HAP-1 (cell line): ENCODE measurements around the gene GPR176.
A peak's percentile ranks its signal among the peaks of the same experiment; 100 is the strongest.

Source experiments
- DNase-seq, 2 experiments: peaks; one replicate each; pipeline ENCODE4 v3.0.0-alpha.2; 2016 to 2020; ENCODE audit warnings: low spot score in 2 of 2
- H3K27me3 ChIP-seq: fragments of 250-450 bp; sonication (Bioruptor Pico); 2 replicates; pipeline ENCODE4 v1.5.1; 2020; ENCODE audit warnings: low read depth, mild to moderate bottlenecking, moderate library complexity
- H3K36me3 ChIP-seq: fragments of 250-450 bp; sonication (Bioruptor Pico); replicated peaks from 2 replicates; pipeline ENCODE4 v1.5.1; 2020; ENCODE audit warnings: mild to moderate bottlenecking
- H3K4me1 ChIP-seq: fragments of 250-450 bp; sonication (Bioruptor Pico); 2 replicates; pipeline ENCODE4 v1.5.1; 2020; ENCODE audit warnings: mild to moderate bottlenecking
- H3K4me3 ChIP-seq: fragments of 250-450 bp; sonication (Bioruptor Pico); 2 replicates; pipeline ENCODE4 v1.5.1; 2020; ENCODE audit warnings: mild to moderate bottlenecking, moderate library complexity
- H3K9me3 ChIP-seq: fragments of 250-450 bp; sonication (Bioruptor Pico); 2 replicates; pipeline ENCODE4 v1.5.1; 2020; ENCODE audit warnings: mild to moderate bottlenecking, moderate library complexity
- in situ Hi-C: fragments of 300-500 bp; cut with MboI; formaldehyde crosslinking; loops from 3 replicates; pipeline ENCODE4 v1.14.3; 2020; ENCODE audit warnings: low sequenced_read_pairs, inconsistent platforms, mixed read lengths

Gene GPR176

DNA sequence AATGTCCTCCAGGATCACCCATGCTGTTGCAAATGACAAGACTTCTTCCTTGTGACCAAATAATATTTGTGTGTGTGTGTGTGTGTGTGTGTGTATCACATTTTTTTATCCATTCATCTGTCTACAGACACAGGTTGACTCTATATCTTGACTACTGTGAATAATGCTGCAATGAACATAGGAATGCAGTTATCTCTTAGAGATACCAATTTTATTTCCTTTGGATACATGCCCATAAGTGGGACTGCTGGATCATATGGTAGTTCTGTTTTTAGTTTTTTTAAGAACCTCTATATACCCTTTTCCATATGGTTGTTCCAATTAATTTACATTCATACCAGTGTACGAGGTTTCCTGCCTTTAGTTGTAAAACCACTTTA is 41.7 kb downstream of the GPR176 start:
- DNase-seq = no peak
- Histone ChIP-seq H3K4me1 (no peaks in the 10 kb centered on the region), H3K36me3 (no peaks in the 10 kb centered on the region), H3K9me3 (no peaks in the 10 kb centered on the region), H3K4me3 (no peak overlapping the region), H3K27me3 (no peaks in the 10 kb centered on the region)
- in situ Hi-C loops = loop anchor here (10.0 kb wide), 1 partner anchor 74 kb away; no protein-coding TSS in a partner anchor

GRCh38 chr15:39874890-39875549 is 45.0 kb downstream of the GPR176 start:
- in situ Hi-C loops = loop anchor here (10.0 kb wide), 1 partner anchor 70 kb away; no protein-coding TSS in a partner anchor
- Histone ChIP-seq H3K9me3 (no peaks in the 10 kb centered on the region), H3K36me3 (no peaks in the 10 kb centered on the region), H3K4me3 (no peak overlapping the region), H3K27me3 (no peaks in the 10 kb centered on the region), H3K4me1 (no peaks in the 10 kb centered on the region)
- peak; percentile 36 to 46 for DNase-seq

- in situ Hi-C loops = loop anchor here (10.0 kb wide), 1 partner anchor 69 kb away; no protein-coding TSS in a partner anchor
- Histone ChIP-seq H3K27me3 (no peaks in the 10 kb centered on the region), H3K4me1 (no peaks in the 10 kb centered on the region), H3K4me3 (no peak overlapping the region), H3K9me3 (no peaks in the 10 kb centered on the region), H3K36me3 (no peaks in the 10 kb centered on the region)
- DNase-seq = no peak
Measured at GRCh38 chr15:39873978-39874377, 46.1 kb downstream of the GPR176 start.

DNA sequence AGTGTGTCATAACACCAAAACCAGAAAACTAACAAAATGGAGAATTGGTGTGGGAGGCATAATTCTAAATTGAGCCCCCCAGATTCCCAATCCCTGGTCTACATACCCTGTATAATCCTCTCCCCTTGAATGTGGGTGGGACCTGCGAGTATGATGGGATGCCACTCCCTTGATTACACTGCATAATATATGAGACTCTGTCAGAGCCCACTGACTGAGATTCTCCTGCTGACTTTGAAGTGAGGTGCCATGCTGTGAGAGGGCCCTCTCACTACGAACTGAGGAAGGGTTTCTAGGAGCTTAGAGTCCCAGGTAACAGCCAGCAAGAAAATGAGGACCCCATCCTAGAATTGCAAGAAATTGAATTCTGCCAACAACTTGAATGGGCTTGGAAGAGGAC is 49.5 kb downstream of the GPR176 start:
- no peaks in the 10 kb centered on the region for H3K36me3 ChIP-seq
- no peak for DNase-seq
- no peaks in the 10 kb centered on the region for H3K9me3 ChIP-seq
- no peak overlapping the region for H3K4me3 ChIP-seq
- in situ Hi-C loops = loop anchor here (10.0 kb wide), 1 partner anchor 66 kb away; no protein-coding TSS in a partner anchor
- H3K4me1 ChIP-seq = no peaks in the 10 kb centered on the region
- no peaks in the 10 kb centered on the region for H3K27me3 ChIP-seq

- no peak for DNase-seq
- Histone ChIP-seq H3K27me3 (no peaks in the 10 kb centered on the region), H3K4me3 (no peak overlapping the region), H3K36me3 (no peaks in the 10 kb centered on the region), H3K4me1 (no peaks in the 10 kb centered on the region; the same call in 1 of the 2 replicates), H3K9me3 (no peaks in the 10 kb centered on the region)
- in situ Hi-C loops = loop anchor here (10.0 kb wide), 1 partner anchor 65 kb away; no protein-coding TSS in a partner anchor
Measured at GRCh38 chr15:39869858-39870515, 50.1 kb downstream of the GPR176 start.

GRCh38 chr15:39869254-39869653 is 50.8 kb downstream of the GPR176 start:
- DNase-seq = no peak

GRCh38 chr15:39868396-39868795 is 51.7 kb downstream of the GPR176 start:
- Histone ChIP-seq H3K9me3 (no peaks in the 10 kb centered on the region), H3K4me3 (no peak overlapping the region), H3K36me3 (no peaks in the 10 kb centered on the region), H3K27me3 (no peaks in the 10 kb centered on the region), H3K4me1 (peaks cover 6% of the 10 kb centered on the region)
- in situ Hi-C loops = no loop called here
- no peak for DNase-seq

More at GRCh38 chr15:39869254-39869653, 50.8 kb downstream of the GPR176 start:
- Histone ChIP-seq H3K27me3 (no peaks in the 10 kb centered on the region), H3K4me1 (peaks cover 4% of the 10 kb centered on the region), H3K36me3 (no peaks in the 10 kb centered on the region), H3K9me3 (no peaks in the 10 kb centered on the region), H3K4me3 (no peak overlapping the region)
- in situ Hi-C loops = no loop called here

- Histone ChIP-seq H3K27me3 (no peaks in the 10 kb centered on the region), H3K9me3 (no peaks in the 10 kb centered on the region), H3K36me3 (no peaks in the 10 kb centered on the region), H3K4me1 (peaks cover 18% of the 10 kb centered on the region), H3K4me3 (no peak overlapping the region)
- no peak for DNase-seq
- in situ Hi-C loops = no loop called here
Measured at GRCh38 chr15:39864116-39864515, 56.0 kb downstream of the GPR176 start.

DNA sequence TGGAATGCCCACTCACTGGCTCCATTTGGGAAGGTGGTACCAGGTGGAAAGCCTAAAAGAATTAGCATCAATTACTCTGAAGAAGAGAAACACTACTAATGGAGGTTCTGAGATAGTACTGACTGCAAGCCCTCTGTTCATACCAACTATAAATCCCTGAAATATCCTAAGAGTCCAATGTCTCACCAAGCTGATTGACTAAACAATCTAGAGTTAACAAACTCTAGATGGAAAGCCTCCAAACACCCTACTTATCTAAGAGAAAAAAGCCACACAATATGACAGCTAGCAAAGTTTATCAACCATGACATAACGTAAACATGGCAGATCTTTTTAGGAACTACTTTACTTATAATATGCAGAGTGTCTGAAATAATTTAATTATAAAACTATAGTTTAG is 59.2 kb downstream of the GPR176 start:
- H3K27me3 ChIP-seq = no peaks in the 10 kb centered on the region
- in situ Hi-C loops = no loop called here
- no peaks in the 10 kb centered on the region for H3K36me3 ChIP-seq
- no peak overlapping the region for H3K4me3 ChIP-seq
- no peak for DNase-seq
- peaks cover 18% of the 10 kb centered on the region for H3K4me1 ChIP-seq
- no peaks in the 10 kb centered on the region for H3K9me3 ChIP-seq

DNA sequence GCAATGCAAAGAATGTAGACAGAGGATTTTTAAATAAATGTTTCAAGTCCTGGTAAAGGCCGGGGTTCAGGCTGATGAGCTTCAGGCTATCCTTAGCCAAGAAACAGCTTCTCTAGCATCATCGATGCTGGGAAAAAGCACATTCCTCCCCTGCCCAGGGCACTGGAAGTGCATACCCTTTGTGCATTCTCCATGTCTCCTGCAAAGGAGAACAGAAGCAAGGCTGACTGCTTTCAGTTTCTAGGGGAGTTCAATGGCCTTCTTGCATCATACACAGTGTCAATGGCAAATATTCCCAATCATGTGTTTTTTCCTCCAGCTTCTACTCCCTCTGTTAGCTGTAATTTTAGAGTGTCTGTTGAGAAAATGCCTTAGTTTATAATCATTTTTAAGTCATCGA is 59.9 kb downstream of the GPR176 start:
- H3K4me1 ChIP-seq = peaks cover 18% of the 10 kb centered on the region
- H3K36me3 ChIP-seq = no peaks in the 10 kb centered on the region
- H3K9me3 ChIP-seq = no peaks in the 10 kb centered on the region
- DNase-seq = peak; percentile 41 to 59
- in situ Hi-C loops = no loop called here
- no peak overlapping the region for H3K4me3 ChIP-seq
- no peaks in the 10 kb centered on the region for H3K27me3 ChIP-seq

DNA sequence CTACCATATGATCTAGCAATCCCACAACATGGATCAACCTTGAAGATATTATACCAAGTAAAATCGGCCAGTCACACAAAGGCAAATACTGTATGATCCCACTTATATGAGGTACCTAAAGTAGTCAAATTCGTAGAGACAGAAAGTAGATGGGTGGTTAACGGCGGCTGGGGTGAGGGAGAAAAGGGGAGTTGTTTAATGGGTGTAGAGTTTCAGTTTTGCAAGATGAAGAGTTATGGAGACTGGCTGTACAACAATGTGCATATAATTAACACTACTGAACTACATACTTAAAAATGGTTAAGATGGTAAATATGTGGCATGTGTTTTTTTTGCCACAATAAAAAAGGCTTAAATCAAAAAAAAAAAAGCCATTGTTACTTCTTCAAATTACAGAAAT is 60.4 kb downstream of the GPR176 start:
- in situ Hi-C loops = no loop called here

GRCh38 chr15:39857132-39857531 is 62.9 kb downstream of the GPR176 start:
- H3K27me3 ChIP-seq = no peaks in the 10 kb centered on the region
- no peak overlapping the region for H3K4me3 ChIP-seq
- H3K36me3 ChIP-seq = no peaks in the 10 kb centered on the region
- in situ Hi-C loops = no loop called here
- DNase-seq = no peak
- peaks cover 15% of the 10 kb centered on the region for H3K4me1 ChIP-seq
- no peaks in the 10 kb centered on the region for H3K9me3 ChIP-seq

More for the DNA sequence above, 60.4 kb downstream of the GPR176 start:
- H3K36me3 ChIP-seq = no peaks in the 10 kb centered on the region
- no peak overlapping the region for H3K4me3 ChIP-seq
- DNase-seq = peak in 1 of 2 experiments; percentile 16
- no peaks in the 10 kb centered on the region for H3K27me3 ChIP-seq
- no peaks in the 10 kb centered on the region for H3K9me3 ChIP-seq
- peaks cover 17% of the 10 kb centered on the region for H3K4me1 ChIP-seq

GRCh38 chr15:39856357-39856756 is 63.7 kb downstream of the GPR176 start:
- H3K4me1 ChIP-seq = peaks cover 23% of the 10 kb centered on the region
- H3K36me3 ChIP-seq = no peaks in the 10 kb centered on the region
- H3K27me3 ChIP-seq = no peaks in the 10 kb centered on the region
- DNase-seq = no peak
- no peak overlapping the region for H3K4me3 ChIP-seq
- in situ Hi-C loops = no loop called here
- no peaks in the 10 kb centered on the region for H3K9me3 ChIP-seq

DNA sequence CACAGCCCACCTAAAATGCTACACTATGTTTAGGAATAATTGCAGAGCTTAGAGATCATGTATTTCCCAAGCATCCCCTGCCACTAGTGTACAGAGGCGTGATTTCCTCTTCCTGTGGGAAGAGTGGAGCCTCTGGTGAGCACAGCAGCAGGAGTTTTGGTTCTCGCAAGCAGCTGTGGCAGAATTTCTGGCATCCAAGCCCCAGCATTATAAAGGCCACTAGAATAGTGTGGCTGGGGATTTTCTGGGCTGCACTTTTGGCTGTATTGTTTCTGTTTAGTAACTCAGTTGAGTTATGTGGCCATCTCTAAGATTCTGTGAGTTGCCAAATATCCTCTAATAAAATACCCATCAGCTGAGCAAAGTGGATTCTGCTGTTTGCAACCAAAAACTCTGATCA is 64.7 kb downstream of the GPR176 start:
- no peaks in the 10 kb centered on the region for H3K9me3 ChIP-seq
- H3K27me3 ChIP-seq = no peaks in the 10 kb centered on the region
- H3K4me3 ChIP-seq = no peak overlapping the region
- in situ Hi-C loops = no loop called here
- no peak for DNase-seq
- H3K4me1 ChIP-seq = peaks cover 23% of the 10 kb centered on the region
- no peaks in the 10 kb centered on the region for H3K36me3 ChIP-seq
